ENCODE data around the gene CDH4. TPM values are rescaled to one million over a fixed set of nuclear protein-coding genes. Genes with fewer than 3 reads are reported as not detected.
A peak's percentile ranks its signal among the peaks of the same experiment; 100 is the strongest.

Gene CDH4
- total RNA-seq, 4 donors from 2014 or later: not detected

DNA sequence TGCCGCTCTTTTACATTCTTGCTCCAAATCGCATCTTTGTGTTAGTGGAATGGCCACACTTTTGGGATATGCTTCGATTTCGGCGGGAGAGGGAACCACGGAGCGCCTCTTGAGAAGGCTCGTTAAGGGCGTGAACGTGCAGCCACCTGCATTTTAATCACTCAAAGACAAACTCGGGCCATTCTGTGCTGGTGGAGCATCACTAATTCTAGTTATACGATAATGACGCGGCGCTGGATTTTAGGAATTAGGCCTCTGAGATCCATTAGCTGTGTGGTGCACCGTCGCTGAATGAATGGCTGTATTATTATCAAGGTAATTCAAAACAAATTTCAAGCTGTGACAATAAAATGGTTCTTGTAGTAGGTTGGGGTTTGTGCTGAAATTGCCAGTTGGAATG, 305.6 kb downstream of the CDH4 start:
- H3K27me3 ChIP-seq: no peaks in the 10 kb centered on the region
- no peak for TF ChIP-seq EP300 (IDR thresholded peaks at IDR 0.05; ENCODE audit: low read depth)
- H3K4me3 ChIP-seq: no peak overlapping the region
- no peaks in the 10 kb centered on the region for H3K4me1 ChIP-seq
- intact Hi-C loops (cut with DNase I; ENCODE audit: low total_unique reads): no loop called here
- no peaks in the 10 kb centered on the region for H3K9me3 ChIP-seq
- no peak for DNase-seq
- H3K36me3 ChIP-seq: no peaks in the 10 kb centered on the region
- no peak overlapping the region for H3K27ac ChIP-seq
- in situ Hi-C loops (cut with MboI; ENCODE audit: low pct_ligation_motif_present in 1 of 4, low pct_unique_long_range_greater_than_20kb in 1 of 4, low sequenced_read_pairs in 3 of 4): no loop called here
- 94 to 95% methylated on average over 4 to 17 of the region's 17 CpGs for WGBS, 2 donors (ENCODE audit: low coverage in 1 of 2)

GRCh38 chr20:61558726-61559125, 306.7 kb downstream of the CDH4 start:
- H3K36me3 ChIP-seq: no peaks in the 10 kb centered on the region
- in situ Hi-C loops (cut with MboI; ENCODE audit: low pct_ligation_motif_present in 1 of 4, low pct_unique_long_range_greater_than_20kb in 1 of 4, low sequenced_read_pairs in 3 of 4): no loop called here
- 76% methylated on average over 10 of the region's 10 CpGs; no CpG with 5 or more reads in 1 of the 2 donors for WGBS, 2 donors (ENCODE audit: low coverage in 1 of 2)
- no peak overlapping the region for H3K27ac ChIP-seq
- no peak overlapping the region for H3K4me3 ChIP-seq
- TF ChIP-seq CTCF (IDR thresholded peaks at IDR 0.05) (no peak), POLR2A (IDR thresholded peaks at IDR 0.05) (no peak)
- intact Hi-C loops (cut with DNase I; ENCODE audit: low total_unique reads): no loop called here
- no peaks in the 10 kb centered on the region for H3K9me3 ChIP-seq
- no peak for DNase-seq
- H3K27me3 ChIP-seq: no peaks in the 10 kb centered on the region
- H3K4me1 ChIP-seq: no peaks in the 10 kb centered on the region

DNA sequence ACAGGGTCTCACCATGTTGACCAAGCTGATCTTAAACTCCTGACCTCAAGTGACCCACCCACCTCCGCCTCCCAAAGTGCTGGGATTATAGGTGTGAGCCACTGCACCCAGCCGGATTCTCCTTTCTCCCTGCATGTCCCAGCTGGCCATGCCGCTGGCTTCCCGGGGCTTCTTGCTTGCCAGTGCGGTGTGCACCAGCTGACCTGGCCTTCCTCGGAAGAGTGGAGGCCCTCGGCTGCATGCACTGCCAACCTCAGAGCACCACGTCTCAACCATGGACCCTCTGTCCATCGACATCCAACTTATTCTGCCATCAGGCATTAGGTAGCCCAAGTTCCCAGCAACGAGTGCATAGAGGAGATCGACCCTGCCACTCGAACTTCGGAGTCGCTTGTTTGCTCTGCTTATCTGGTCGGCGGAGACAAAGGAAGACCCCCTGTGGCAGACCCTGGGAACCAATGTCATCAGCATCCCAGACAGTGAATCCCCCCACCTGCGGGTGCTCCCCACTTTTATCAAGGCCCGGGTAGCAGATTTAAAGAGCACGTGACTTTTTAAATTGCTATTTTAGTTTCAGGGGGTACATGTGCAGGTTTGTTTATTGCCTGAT, 307.8 kb downstream of the CDH4 start:
- TF ChIP-seq CTCF (IDR thresholded peaks at IDR 0.05) (no peak), EP300 (IDR thresholded peaks at IDR 0.05; ENCODE audit: low read depth) (no peak), POLR2AphosphoS5 (IDR thresholded peaks at IDR 0.05) (no peak), POLR2A (IDR thresholded peaks at IDR 0.05) (no peak)
- no peaks in the 10 kb centered on the region for H3K36me3 ChIP-seq

GRCh38 chr20:61560361-61560853, 308.3 kb downstream of the CDH4 start:
- H3K36me3 ChIP-seq: no peaks in the 10 kb centered on the region
- peak; percentile 11 for DNase-seq
- no peaks in the 10 kb centered on the region for H3K9me3 ChIP-seq
- no peak overlapping the region for H3K27ac ChIP-seq
- WGBS, 2 donors (ENCODE audit: low coverage in 1 of 2): 60 to 100% methylated on average over 1 to 11 of the region's 15 CpGs
- H3K27me3 ChIP-seq: no peaks in the 10 kb centered on the region
- H3K4me3 ChIP-seq: no peak overlapping the region
- in situ Hi-C loops (cut with MboI; ENCODE audit: low pct_ligation_motif_present in 1 of 4, low pct_unique_long_range_greater_than_20kb in 1 of 4, low sequenced_read_pairs in 3 of 4): no loop called here
- TF ChIP-seq CTCF (IDR thresholded peaks at IDR 0.05) (no peak), POLR2AphosphoS5 (IDR thresholded peaks at IDR 0.05) (no peak), POLR2A (IDR thresholded peaks at IDR 0.05) (no peak), EP300 (IDR thresholded peaks at IDR 0.05; ENCODE audit: low read depth) (no peak)
- intact Hi-C loops (cut with DNase I; ENCODE audit: low total_unique reads): no loop called here
- H3K4me1 ChIP-seq: no peaks in the 10 kb centered on the region

More for the DNA sequence above, 307.8 kb downstream of the CDH4 start:
- intact Hi-C loops (cut with DNase I; ENCODE audit: low total_unique reads): no loop called here
- H3K27ac ChIP-seq: no peak overlapping the region
- no peak for DNase-seq
- 82% methylated on average over 19 of the region's 19 CpGs; no CpG with 5 or more reads in 1 of the 2 donors for WGBS, 2 donors (ENCODE audit: low coverage in 1 of 2)
- no peaks in the 10 kb centered on the region for H3K9me3 ChIP-seq
- in situ Hi-C loops (cut with MboI; ENCODE audit: low pct_ligation_motif_present in 1 of 4, low pct_unique_long_range_greater_than_20kb in 1 of 4, low sequenced_read_pairs in 3 of 4): no loop called here
- H3K4me1 ChIP-seq: no peaks in the 10 kb centered on the region
- no peaks in the 10 kb centered on the region for H3K27me3 ChIP-seq
- H3K4me3 ChIP-seq: no peak overlapping the region
